Subcutaneous adipose tissue (tissue), 4 donors: ENCODE results near the gene MCAM. TPM values are rescaled to one million over a fixed set of nuclear protein-coding genes. Genes with fewer than 3 reads are reported as not detected.

Experiments
- total RNA-seq, 4 donors: library from RNA; depleted of rRNA; stranded (reverse); fragments of >200 nt; gene quantifications; one replicate each; pipeline ENCODE4 v1.1.0, GENCODE V29; 2016
- TF ChIP-seq, protein P1 (sequence below): fragments of 450-650 bp; IDR thresholded peaks from one replicate; pipeline ENCODE4 v1.5.1; 2016; ENCODE audit warnings: low read depth, mild to moderate bottlenecking, control low read depth, antibody characterized with exemption, moderate library complexity

The MCAM gene
- total RNA-seq, 4 donors from 2014 or later = 655 to 1,853 (median 1,046) TPM

DNA sequence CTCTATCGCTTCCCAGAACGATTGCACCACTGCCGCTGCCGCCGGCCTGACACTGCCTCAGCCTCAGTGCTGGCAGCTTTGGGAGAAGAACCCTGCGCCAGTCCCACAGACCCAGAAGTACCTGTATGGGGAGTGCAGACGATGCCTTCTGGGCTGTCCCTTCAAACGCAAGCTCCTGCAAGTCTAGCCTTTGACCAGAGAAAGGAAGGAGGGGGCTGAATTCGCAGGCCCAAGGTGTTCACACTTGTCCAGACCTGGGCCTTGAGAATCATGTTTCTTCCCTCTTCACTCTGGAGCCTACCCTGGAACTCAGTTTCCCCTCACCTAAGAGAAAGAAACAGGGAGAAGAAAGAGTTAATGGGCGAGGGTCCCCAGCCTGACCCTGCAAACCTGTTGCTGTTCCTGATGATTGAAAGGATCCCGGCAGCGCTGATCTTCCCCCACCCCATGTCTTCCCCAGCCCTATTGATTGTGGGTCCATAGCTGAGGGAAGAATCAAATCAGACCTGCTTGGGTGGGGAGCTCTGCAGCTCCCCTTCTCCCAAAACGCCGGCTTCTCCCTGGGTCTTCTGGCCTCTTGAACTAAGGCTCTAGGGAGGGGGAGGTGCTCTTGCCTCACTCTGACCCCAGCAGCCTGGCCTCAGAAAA lies 786 bp upstream of the MCAM start:
- TF ChIP-seq, protein P1, sequence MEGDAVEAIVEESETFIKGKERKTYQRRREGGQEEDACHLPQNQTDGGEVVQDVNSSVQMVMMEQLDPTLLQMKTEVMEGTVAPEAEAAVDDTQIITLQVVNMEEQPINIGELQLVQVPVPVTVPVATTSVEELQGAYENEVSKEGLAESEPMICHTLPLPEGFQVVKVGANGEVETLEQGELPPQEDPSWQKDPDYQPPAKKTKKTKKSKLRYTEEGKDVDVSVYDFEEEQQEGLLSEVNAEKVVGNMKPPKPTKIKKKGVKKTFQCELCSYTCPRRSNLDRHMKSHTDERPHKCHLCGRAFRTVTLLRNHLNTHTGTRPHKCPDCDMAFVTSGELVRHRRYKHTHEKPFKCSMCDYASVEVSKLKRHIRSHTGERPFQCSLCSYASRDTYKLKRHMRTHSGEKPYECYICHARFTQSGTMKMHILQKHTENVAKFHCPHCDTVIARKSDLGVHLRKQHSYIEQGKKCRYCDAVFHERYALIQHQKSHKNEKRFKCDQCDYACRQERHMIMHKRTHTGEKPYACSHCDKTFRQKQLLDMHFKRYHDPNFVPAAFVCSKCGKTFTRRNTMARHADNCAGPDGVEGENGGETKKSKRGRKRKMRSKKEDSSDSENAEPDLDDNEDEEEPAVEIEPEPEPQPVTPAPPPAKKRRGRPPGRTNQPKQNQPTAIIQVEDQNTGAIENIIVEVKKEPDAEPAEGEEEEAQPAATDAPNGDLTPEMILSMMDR = no peak

DNA sequence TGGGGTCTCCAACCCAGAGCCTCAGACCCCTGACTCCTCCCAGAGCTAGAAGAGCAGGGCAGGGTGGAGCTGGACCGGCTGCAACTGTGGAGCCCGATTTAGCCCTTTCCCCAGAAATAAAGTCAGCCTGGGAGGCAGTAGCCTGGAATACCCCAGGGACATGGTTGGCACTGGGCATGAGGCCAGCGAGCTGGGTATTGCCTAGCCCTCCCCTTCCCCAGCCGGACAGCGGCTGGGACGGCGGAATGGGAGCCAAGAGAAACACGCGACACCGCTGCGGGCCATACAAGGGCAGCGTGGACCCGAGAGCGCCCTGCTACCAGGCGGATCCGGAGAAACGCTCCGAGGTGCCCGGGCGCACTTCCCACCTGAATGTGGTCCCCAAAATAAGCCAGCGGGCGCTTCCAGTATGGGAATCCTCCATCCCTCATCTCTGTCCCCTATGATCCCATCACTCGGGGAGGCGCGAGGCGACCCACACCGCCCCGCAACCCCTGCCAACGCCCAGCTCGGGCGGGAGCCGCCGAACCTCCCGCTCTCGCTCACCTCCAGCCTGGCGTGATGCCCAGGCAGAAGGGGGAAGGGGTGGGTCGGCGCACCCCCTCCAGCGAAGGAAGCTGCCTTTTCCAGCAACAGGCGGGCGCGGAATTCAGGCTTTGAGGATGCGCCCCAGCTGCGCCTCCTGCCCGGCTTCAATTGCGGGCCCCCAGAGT lies 758 bp downstream of the MCAM start:
- TF ChIP-seq, protein P1 = no peak

DNA sequence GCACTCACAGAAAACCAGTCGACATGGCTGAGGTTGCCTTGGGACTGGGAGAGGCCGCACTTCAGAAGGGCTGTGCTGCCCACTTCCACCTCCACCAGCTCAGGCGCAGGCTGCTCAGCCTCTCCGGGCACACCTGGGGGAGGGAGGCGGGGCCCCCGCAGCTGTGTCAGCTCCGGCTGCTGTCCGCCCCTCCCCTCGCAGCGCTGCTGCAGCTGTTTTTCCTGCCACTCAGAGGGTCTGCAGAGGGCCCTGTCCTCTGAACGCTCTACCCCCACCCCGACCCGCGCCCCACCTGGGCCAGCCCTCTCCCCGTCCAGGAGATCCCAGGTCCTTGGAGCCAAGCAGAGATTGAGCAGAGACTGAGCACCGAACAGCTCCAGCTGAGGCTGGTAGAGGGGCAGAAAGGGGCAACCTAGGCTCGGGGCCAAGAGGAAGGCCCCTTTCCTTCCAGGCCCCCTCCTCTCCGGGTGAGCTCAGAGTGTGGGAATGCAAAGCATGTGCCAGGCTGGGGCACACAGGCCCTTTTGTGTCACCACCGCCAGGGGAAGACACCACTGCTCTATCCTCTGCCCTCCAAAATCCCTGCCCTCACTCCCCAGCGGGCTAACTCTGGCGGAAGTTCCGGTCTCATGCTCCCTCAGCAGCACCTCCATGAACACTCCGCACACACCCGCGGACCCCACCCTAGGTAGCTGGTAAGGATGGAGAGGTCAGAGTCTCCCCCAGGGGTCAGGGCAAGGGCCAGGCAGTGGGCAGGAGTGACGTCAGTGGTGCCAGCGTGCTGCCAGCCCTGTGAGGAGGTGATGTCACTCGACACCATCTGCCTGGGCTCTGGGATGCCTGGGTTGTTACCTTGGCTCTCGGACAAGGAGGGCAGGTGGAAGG lies 1.6 kb downstream of the MCAM start:
- TF ChIP-seq, protein P1 = no peak

DNA sequence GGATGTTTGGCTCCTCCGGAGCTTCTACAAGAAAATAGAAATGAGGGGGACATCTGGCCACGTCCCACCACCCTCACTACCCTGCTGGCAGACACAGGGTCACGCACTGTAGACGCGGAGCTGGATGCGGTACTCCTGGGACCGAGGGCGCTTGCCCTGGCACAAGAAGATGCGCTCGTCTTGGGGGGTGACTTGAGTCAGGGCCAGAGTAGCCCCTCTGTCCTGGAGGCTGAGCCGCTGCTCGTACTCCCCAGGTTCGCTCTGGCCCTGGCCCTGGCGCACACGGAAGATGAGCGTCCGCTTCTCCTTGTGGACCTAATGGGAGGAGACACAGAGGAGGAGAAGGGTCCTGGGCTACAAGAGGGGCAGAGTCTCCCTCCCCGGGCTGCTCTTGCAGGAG lies 2.2 kb downstream of the MCAM start:
- TF ChIP-seq, protein P1 = no peak

DNA sequence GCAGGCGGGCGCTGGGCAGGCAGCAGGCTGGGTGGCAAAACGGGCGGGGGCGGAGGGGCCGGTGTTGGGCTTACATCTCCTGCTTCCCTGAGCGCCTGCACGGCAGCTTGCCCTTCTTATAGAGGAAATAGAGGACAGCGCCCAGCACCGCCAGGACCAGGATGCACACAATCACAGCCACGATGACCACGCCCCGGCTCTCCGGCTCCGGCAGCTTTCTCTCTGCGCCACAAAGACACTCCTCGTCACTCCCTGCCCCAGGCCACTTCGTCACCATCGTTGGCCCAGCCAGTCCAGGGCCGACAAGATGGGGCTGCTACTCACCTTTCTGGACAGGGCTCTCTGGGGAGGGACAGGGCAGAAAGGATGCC lies 6.3 kb downstream of the MCAM start:
- TF ChIP-seq, protein P1 = no peak

DNA sequence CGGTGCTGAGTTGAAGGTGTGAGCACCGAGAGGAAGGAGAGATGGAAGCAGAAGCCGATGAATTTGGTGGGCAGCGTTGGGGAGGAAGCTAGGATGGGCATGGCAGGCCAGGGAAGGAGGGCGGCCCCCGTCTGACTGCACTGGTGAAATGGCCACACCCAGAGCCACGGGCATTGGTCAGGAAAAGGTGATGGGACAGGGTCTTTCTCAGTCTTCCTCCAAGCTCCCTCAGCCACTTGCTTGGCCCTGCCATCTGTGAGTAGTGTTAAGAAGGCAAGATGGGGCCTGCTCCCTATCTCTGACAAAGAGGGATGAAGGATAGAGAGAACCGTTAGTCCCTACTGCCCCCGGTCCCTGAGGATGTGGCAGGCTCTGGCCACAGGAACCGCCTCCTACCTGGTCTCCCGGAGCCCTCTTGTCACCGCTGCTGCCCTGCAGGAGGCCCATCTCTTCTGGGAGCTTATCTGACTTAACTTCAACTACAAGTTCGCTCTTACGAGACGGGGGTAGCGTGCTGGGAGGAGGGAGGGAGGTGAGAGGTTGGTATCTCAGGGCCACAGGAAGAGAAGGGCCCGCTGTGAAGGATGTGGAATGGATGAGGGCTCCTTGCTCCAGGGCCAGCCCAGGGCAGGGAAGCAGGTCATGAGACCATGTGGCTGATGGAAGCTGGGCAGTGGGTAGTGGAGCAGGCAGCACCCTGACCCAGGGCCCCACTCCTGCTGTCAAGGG lies 6.8 kb downstream of the MCAM start:
- TF ChIP-seq, protein P1 = no peak
